Sigmoid colon (tissue), 7 donors: ENCODE measurements around the gene ZNF77. TPM values are rescaled to one million over a fixed set of nuclear protein-coding genes. Genes with fewer than 3 reads are reported as not detected.

Source experiments
- DNase-seq: peaks from one replicate; pipeline ENCODE4 v3.0.0-alpha.2; 2019
- H3K27ac ChIP-seq, 4 donors: fragments of 200-600 bp; sonication (generic); one replicate each; pipeline ENCODE4 v1.5.1; 2016 to 2019; ENCODE audit warnings: mild to moderate bottlenecking in 1 of 4
- H3K27me3 ChIP-seq, 3 donors: fragments of 200-600 bp; sonication (generic); one replicate each; pipeline ENCODE4 v1.5.1; 2019; ENCODE audit warnings: mild to moderate bottlenecking in 1 of 3
- H3K36me3 ChIP-seq, 4 donors: fragments of 200-600 bp; sonication (generic); one replicate each; pipeline ENCODE4 v1.5.1; 2016 to 2019
- H3K4me1 ChIP-seq, 4 donors: fragments of 200-600 bp; sonication (generic); one replicate each; pipeline ENCODE4 v1.5.1; 2017 to 2019
- H3K4me3 ChIP-seq, 4 donors: fragments of 200-600 bp; sonication (generic); one replicate each; pipeline ENCODE4 v1.5.1; 2017 to 2019; ENCODE audit warnings: mild to moderate bottlenecking in 2 of 4, moderate library complexity in 1 of 4
- H3K9me3 ChIP-seq, 4 donors: fragments of 200-600 bp in 3 of 4; sonication (generic) in 3 of 4; one replicate each; pipeline versions ENCODE4 v1.5.1 to v1.6.1; 2013 to 2019
- CTCF ChIP-seq, 4 experiments: fragments of 450-650 bp in 3 of 4; fragments of 200-600 bp in 1 of 4; IDR thresholded peaks; one replicate each; pipeline ENCODE4 v1.5.1; 2016 to 2019; ENCODE audit warnings: antibody characterized with exemption in 4 of 4, mild to moderate bottlenecking in 3 of 4, moderate library complexity in 2 of 4
- EP300 ChIP-seq, 4 donors: sonication (generic); formaldehyde crosslinking; IDR thresholded peaks; one replicate each; pipeline ENCODE4 v1.6.1; 2017; ENCODE audit warnings: antibody characterized with exemption in 4 of 4
- POLR2A ChIP-seq, 2 donors: fragments of 450-650 bp; IDR thresholded peaks; one replicate each; pipeline ENCODE4 v1.6.1; 2016; ENCODE audit warnings: antibody characterized with exemption in 2 of 2, mild to moderate bottlenecking in 2 of 2, moderate library complexity in 2 of 2
- POLR2AphosphoS5 ChIP-seq, 4 donors: sonication (generic); formaldehyde crosslinking; IDR thresholded peaks; one replicate each; pipeline ENCODE4 v1.6.1; 2017; ENCODE audit warnings: antibody characterized with exemption in 4 of 4
- WGBS, 2 donors: extraction: QIAGEN DNeasy Blood & Tissue Kit; methylation state at CpG; one replicate each; pipeline ENCODE4 v1.1.7; 2013; 5-methylcytosine and 5-hydroxymethylcytosine counted together
- intact Hi-C: fragments of 100-400 bp; cut with DNase I; formaldehyde crosslinking; loops from one replicate; pipeline ENCODE4 v1.15.1; 2023
- polyA plus RNA-seq, 3 donors: library from polyadenylated mRNA; stranded (reverse); fragments of 200-250 nt; gene quantifications; one replicate each; pipeline ENCODE4 v1.2.3, GENCODE V29; 2013
- total RNA-seq, 4 donors: library from RNA; depleted of rRNA; stranded (reverse); fragments of >200 nt; gene quantifications; one replicate each; pipeline ENCODE4 v1.1.0, GENCODE V29; 2016
- donor health status: healthy with polysubstance abuse.
- donor health status: Bipolar disorder and iron deficiency.
- donor health status: healthy.

ZNF77 gene
- total and polyA plus RNA-seq, 7 donors: 1.8 to 8.2 (median 3.4) TPM

- no peak for DNase-seq
- TF ChIP-seq POLR2AphosphoS5 (IDR thresholded peaks at IDR 0.05) (no peak), EP300 (IDR thresholded peaks at IDR 0.05) (no peak), POLR2A (IDR thresholded peaks at IDR 0.05) (no peak), CTCF (IDR thresholded peaks at IDR 0.05) (no peak)
- H3K27ac ChIP-seq: no peak overlapping the region
- 90 to 94% methylated on average over 12 of the region's 12 CpGs for WGBS, 2 donors
- no peaks in the 10 kb centered on the region for H3K36me3 ChIP-seq
- H3K9me3 ChIP-seq: no peaks in the 10 kb centered on the region
- no peak overlapping the region for H3K4me3 ChIP-seq
- H3K27me3 ChIP-seq: no peaks in the 10 kb centered on the region
- intact Hi-C loops: no loop called here
- H3K4me1 ChIP-seq: peaks cover 0 to 3% (median 0%) of the 10 kb centered on the region in 4 donors
These were observed 15.3 kb upstream of the ZNF77 start for GRCh38 chr19:2960120-2960519.

GRCh38 chr19:2957160-2957559, 12.4 kb upstream of the ZNF77 start:
- no peaks in the 10 kb centered on the region for H3K9me3 ChIP-seq
- no peak overlapping the region for H3K4me3 ChIP-seq
- peaks cover 0 to 10% (median 3%) of the 10 kb centered on the region in 4 donors for H3K4me1 ChIP-seq
- H3K27ac ChIP-seq: no peak overlapping the region
- intact Hi-C loops: no loop called here
- no peak for TF ChIP-seq CTCF (IDR thresholded peaks at IDR 0.05)
- TF ChIP-seq POLR2A (IDR thresholded peaks at IDR 0.05): no peak
- H3K27me3 ChIP-seq: no peaks in the 10 kb centered on the region
- DNase-seq: no peak
- H3K36me3 ChIP-seq: no peaks in the 10 kb centered on the region
- WGBS, 2 donors: 95 to 96% methylated on average over 5 of the region's 5 CpGs

- H3K4me3 ChIP-seq: peak overlapping the region in 3 of 4 donors; percentile 2 to 8 (median 6)
- DNase-seq: no peak
- H3K27ac ChIP-seq: peak overlapping the region in 2 of 4 donors; percentile 16 to 23
- 16 to 58% methylated on average over 9 of the region's 9 CpGs for WGBS, 2 donors
- no peaks in the 10 kb centered on the region for H3K27me3 ChIP-seq
- H3K4me1 ChIP-seq: peaks cover 0 to 19% (median 13%) of the 10 kb centered on the region in 4 donors
- H3K9me3 ChIP-seq: no peaks in the 10 kb centered on the region
- intact Hi-C loops: no loop called here
- H3K36me3 ChIP-seq: no peaks in the 10 kb centered on the region
- TF ChIP-seq POLR2AphosphoS5 (IDR thresholded peaks at IDR 0.05) (no peak), POLR2A (IDR thresholded peaks at IDR 0.05) (peak in 1 of 2 donors; percentile 25)
These were observed 8.2 kb upstream of the ZNF77 start for GRCh38 chr19:2952953-2953481.

- intact Hi-C loops: loop anchor here (2.0 kb wide), 2 partner anchors 64 to 112 kb away; partner anchors contain the start of gene TLE5
- H3K27ac ChIP-seq: peak overlapping the region; percentile 90 to 95 (median 92)
- no peak for TF ChIP-seq CTCF (IDR thresholded peaks at IDR 0.05)
- peak; percentile 92 to 98 (median 96) for TF ChIP-seq POLR2AphosphoS5 (IDR thresholded peaks at IDR 0.05)
- TF ChIP-seq POLR2A (IDR thresholded peaks at IDR 0.05): peak; percentile 89 to 95
- no peak for TF ChIP-seq EP300 (IDR thresholded peaks at IDR 0.05)
- H3K27me3 ChIP-seq: no peaks in the 10 kb centered on the region
- no peaks in the 10 kb centered on the region for H3K36me3 ChIP-seq
- DNase-seq: peak; percentile 100
- no peaks in the 10 kb centered on the region for H3K9me3 ChIP-seq
- peak overlapping the region; percentile 52 to 76 (median 64) for H3K4me3 ChIP-seq
- peaks cover 0 to 22% (median 16%) of the 10 kb centered on the region in 4 donors for H3K4me1 ChIP-seq
- 0% methylated on average over 53 of the region's 53 CpGs for whole genome bisulfite sequencing, 2 donors
These were observed 5.7 kb upstream of the ZNF77 start for GRCh38 chr19:2950286-2951124.

- WGBS, 2 donors: 1% methylated on average over 11 of the region's 11 CpGs
- H3K36me3 ChIP-seq: no peaks in the 10 kb centered on the region
These were observed 5.1 kb upstream of the ZNF77 start for GRCh38 chr19:2949939-2950285.

More at GRCh38 chr19:2949939-2950285, 5.1 kb upstream of the ZNF77 start:
- Histone ChIP-seq H3K4me1 (peaks cover 0 to 24% (median 20%) of the 10 kb centered on the region in 4 donors), H3K27ac (peak overlapping the region; percentile 90 to 95 (median 92)), H3K27me3 (no peaks in the 10 kb centered on the region), H3K9me3 (no peaks in the 10 kb centered on the region), H3K4me3 (peak overlapping the region; percentile 52 to 76 (median 64))
- DNase-seq: no peak
- TF ChIP-seq POLR2A (IDR thresholded peaks at IDR 0.05): no peak
- no peak for TF ChIP-seq POLR2AphosphoS5 (IDR thresholded peaks at IDR 0.05)
- TF ChIP-seq EP300 (IDR thresholded peaks at IDR 0.05): peak in 1 of 4 donors; percentile 21
- no peak for TF ChIP-seq CTCF (IDR thresholded peaks at IDR 0.05)
- intact Hi-C loops: loop anchor here (2.0 to 5.0 kb wide), 3 partner anchors 63 to 113 kb away; partner anchors contain the start of genes TLE5 and ZNF555
